Muscle layer of duodenum (tissue), 2 donors: ENCODE measurements around the gene RPS26.
"Not testable (repeated sequence)": the region's sequence is repeated elsewhere in the genome, so short reads cannot be mapped to it uniquely, and the experiment has no call there.

Experiments used
- H3K27ac ChIP-seq: one replicate; pipeline ENCODE4 v1.7.0; 2013; ENCODE audit warnings: mild to moderate bottlenecking, low read length
- H3K27me3 ChIP-seq: one replicate; pipeline ENCODE4 v1.7.0; 2013; ENCODE audit warnings: low read depth, mild to moderate bottlenecking, control low read depth, low read length
- H3K36me3 ChIP-seq, 2 donors: one replicate each; pipeline ENCODE4 v1.7.0; 2013; ENCODE audit warnings: low read length in 2 of 2, control low read depth in 1 of 2, mild to moderate bottlenecking in 1 of 2; ENCODE audit not compliant: insufficient read depth in 2 of 2, control insufficient read depth in 1 of 2
- H3K4me1 ChIP-seq, 2 donors: one replicate each; pipeline ENCODE4 v1.7.0; 2013; ENCODE audit warnings: low read length in 2 of 2, mild to moderate bottlenecking in 2 of 2, control low read depth in 1 of 2, moderate library complexity in 1 of 2; ENCODE audit not compliant: insufficient read depth in 2 of 2, control insufficient read depth in 1 of 2
- H3K4me3 ChIP-seq, 2 donors: one replicate each; pipeline ENCODE4 v1.7.0; 2013; ENCODE audit warnings: low read length in 2 of 2, low read depth in 1 of 2, mild to moderate bottlenecking in 1 of 2
- H3K9me3 ChIP-seq, 2 donors: one replicate each; pipeline ENCODE4 v1.7.0; 2013; ENCODE audit warnings: low read length in 2 of 2, control low read depth in 1 of 2, mild to moderate bottlenecking in 1 of 2; ENCODE audit not compliant: control insufficient read depth in 1 of 2
- donor health status: healthy.

Gene RPS26

DNA sequence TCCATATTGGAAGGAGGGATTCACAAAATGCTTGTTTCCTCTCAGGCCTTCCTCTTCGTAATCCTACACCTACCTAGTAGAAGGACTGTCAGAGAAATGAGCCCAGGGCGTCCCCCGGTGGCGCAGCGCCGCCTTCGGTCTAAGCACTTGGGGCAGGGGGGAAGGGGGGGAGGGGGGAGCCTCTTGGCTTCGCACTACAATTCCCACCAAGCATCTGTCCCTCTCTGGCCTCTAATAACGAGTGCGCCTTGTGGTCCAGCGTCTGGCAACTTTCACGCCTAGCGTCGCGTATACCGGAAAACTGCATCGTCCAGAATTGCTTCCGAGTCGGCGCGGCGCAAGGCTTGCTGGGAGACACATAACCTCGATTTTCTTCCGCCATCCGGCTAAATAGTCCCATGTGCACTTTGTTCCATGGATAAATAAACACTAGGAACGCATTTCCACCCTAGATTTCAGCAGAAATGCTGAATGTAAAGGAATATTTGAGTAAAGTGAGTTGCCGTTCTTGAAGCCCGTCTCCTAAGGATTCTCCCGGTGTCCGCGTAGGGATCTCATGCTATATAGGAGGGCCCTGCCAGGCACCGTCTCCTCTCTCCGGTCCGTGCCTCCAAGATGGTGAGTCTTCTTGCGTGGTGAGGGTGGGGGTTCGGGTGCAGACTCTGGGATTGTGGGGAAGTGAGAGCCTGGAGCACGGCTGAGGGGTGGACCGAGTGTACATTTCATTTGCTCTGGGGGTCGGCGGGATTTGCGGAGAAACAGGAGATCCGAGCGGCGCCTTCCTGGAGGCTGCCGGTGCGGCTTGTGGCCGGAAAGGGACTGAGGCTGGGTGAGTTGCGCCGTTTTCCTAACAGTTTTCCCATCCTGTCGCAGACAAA, at the start of gene RPS26:
TSS of gene RPS26 (plus strand) at position 367 of the 878 bp plus-strand sequence. CDS start at position 616, 249 bp downstream.
- Histone ChIP-seq H3K9me3 (no peaks in the 10 kb centered on the region), H3K27me3 (no peaks in the 10 kb centered on the region), H3K4me3 (peak within 1 kb of the TSS; percentile 78 to 89), H3K27ac (peak within 1 kb of the TSS; percentile 93), H3K36me3 (peaks cover 26 to 28% of the 10 kb centered on the region in 2 donors), H3K4me1 (peaks cover 9 to 17% of the 10 kb centered on the region in 2 donors)

DNA sequence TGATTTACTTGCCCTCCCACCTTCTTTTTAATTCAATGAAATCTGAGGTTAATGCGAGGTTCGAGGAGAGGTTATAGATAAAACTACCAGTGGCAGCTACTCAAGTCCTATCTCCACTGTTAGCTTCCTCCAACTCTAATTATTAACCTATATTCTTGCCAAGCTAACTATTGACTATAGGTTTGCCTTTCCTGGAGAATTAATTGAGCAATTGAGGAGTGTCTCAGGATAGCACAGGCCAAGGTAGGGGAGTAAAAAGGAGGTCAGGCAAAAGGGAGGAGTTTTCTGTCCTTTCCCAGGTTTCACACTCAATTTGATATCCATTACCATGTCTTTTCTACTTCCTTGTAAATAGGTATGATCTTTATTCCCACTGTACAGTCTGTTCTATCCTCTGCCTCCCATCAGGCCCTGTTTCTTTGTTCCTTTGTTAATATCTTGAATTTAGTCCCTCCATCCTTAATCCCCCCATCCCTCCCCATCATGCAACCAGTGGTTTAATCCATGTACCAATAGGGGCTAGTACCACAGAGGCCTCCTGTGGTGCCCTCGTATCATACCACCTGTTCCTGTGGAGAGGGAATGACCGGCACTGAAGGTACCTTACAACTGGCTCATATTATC, 48.4 kb upstream of the RPS26 start:
- peak overlapping the region; percentile 27 for H3K27ac ChIP-seq

DNA sequence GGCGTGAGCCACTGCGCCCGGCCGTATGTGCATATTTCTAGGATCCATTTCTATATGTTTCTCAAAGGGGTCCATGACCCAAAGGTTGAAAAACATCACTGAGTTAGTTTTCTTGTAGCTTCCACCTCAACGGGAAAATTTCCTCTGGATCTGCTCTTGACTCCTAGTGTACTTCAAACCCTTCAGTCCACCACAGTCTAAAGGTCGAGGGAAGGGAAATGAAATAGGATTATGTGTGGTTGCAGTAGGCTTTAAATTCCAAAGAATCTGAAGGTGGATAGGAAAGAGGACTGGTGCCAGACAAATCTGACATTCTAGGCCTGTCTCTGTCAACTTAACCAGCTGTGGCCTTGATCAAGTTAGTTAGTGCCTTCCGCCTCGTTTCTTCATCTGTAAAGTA, 46.4 kb upstream of the RPS26 start:
- H3K27me3 ChIP-seq: no peaks in the 10 kb centered on the region
- peaks cover 3 to 18% of the 10 kb centered on the region in 2 donors for H3K4me1 ChIP-seq
- peaks cover 34 to 41% of the 10 kb centered on the region in 2 donors for H3K36me3 ChIP-seq
- H3K4me3 ChIP-seq: no peak overlapping the region
- H3K27ac ChIP-seq: no peak overlapping the region
- H3K9me3 ChIP-seq: no peaks in the 10 kb centered on the region

More for the DNA sequence above, 48.4 kb upstream of the RPS26 start:
- Histone ChIP-seq H3K36me3 (peaks cover 40 to 53% of the 10 kb centered on the region in 2 donors), H3K27me3 (no peaks in the 10 kb centered on the region), H3K4me3 (no peak overlapping the region), H3K4me1 (peaks cover 3 to 16% of the 10 kb centered on the region in 2 donors), H3K9me3 (no peaks in the 10 kb centered on the region)

DNA sequence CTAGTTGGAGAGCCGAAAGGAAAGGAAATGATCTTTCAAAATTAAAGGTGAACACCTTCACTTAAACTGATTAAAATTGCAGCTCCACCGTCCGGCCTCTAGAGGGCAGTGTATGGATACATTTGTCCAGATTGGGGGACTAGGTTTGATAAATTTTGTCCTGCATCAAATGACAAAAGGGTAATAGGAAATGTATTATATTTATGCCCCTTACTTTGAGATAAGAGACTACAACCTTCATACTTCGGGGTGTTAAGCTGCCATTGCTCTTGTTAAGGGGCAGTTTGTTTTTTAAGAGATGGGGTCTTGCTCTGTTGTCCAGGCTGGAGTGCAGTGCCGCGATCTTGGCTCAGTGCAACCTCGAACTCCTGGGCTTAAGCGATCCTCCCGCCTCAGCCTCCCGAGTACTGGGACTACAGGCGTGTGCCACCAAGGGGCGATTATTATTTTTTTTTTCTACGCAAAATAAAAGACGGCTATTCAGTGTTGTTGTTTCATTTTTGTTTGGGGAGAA, 45.5 kb upstream of the RPS26 start:
- Histone ChIP-seq H3K4me1 (peaks cover 3 to 18% of the 10 kb centered on the region in 2 donors), H3K9me3 (no peaks in the 10 kb centered on the region), H3K27ac (peak overlapping the region; percentile 88), H3K4me3 (peak overlapping the region; percentile 89 to 94), H3K27me3 (no peaks in the 10 kb centered on the region), H3K36me3 (peaks cover 25 to 32% of the 10 kb centered on the region in 2 donors)

DNA sequence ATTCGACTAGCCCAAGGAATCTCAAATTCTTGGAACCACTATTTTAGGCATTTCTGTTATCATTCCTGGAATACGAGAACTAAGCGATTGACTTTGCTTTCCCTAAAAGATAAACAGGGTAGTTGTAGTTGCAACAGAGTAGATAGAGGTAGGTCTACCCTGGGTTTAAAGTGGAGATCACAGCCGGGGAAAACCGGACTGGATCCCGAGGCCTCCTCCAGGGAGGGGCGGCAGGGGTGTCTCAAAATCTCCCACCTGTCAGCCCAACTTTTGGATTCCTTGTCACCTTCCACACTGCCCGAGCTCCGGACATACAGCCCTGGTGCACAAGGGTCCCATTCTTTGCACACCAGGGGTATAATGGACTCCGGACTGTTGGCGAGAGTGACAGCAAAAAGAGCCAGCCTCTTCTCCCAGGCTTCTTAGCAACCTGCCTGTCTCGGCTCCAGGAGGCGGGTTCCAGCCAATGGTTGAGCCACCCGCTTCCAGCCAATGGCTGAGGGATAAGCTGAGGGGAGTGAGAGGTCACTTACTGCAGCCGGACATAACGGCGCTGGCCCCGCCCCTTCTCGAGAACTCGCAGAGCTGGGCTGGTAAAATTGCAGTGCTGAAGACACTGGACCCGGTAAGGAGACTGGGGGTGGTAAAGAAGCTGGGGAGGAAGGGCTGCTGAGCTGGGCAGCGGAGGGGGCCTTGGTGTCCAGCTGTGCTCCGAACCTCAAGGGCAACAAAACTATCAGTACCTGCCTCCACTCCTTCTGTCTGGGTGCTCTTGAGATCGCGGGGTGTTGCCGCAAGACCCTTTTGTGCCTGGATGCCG, 44.8 kb upstream of the RPS26 start, which contains the start of gene SUOX:
TSS of gene SUOX (plus strand) at position 562 of the 820 bp plus-strand sequence. CDS start 4,946 bp downstream, outside the sequence.
- peak within 1 kb of the TSS; percentile 89 to 94 for H3K4me3 ChIP-seq
- H3K4me1 ChIP-seq: peaks cover 3 to 18% of the 10 kb centered on the region in 2 donors
- no peaks in the 10 kb centered on the region for H3K27me3 ChIP-seq
- no peaks in the 10 kb centered on the region for H3K9me3 ChIP-seq
- H3K27ac ChIP-seq: peak within 1 kb of the TSS; percentile 88
- peaks cover 24 to 29% of the 10 kb centered on the region in 2 donors for H3K36me3 ChIP-seq

DNA sequence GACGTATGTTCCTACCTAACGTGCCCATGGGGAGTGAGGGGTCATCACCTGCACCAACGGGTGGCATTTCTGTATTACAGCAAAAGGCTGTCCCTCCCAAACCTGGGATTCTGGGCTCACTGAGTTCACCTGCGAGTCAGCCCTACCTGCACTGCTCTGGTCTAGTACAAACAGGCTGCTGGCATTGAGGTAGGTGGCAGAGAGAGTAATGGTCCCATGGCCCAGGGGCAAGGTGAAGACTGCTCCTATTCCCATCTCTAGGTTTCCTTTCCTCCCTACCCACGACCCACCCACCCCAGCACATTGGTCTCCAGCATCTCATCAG, 44.2 kb upstream of the RPS26 start:
- Histone ChIP-seq H3K36me3 (peaks cover 24 to 29% of the 10 kb centered on the region in 2 donors), H3K9me3 (no peaks in the 10 kb centered on the region), H3K27ac (peak overlapping the region; percentile 88), H3K4me1 (peaks cover 3 to 18% of the 10 kb centered on the region in 2 donors), H3K4me3 (peak overlapping the region; percentile 89 to 94), H3K27me3 (no peaks in the 10 kb centered on the region)

DNA sequence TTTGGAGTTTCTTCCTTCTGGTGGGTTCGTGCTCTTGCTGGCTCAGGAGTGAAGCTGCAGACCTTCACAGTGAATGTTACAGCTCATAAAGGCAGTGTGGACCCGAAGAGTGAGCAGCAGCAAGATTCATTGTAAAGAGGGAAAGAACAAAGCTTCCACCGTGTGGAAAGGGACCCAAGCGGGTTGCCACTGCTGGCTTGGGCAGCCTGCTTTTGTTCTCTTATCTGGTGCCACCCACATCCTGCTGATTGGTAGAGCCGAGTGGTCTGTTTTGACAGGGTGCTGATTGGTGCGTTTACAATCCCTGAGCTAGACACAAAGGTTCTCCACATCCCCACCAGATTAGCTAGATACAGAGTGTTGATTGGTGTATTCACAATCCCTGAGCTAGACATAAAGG, 42.2 kb upstream of the RPS26 start:
- H3K27me3 ChIP-seq, H3K4me3 ChIP-seq, H3K9me3 ChIP-seq, H3K27ac ChIP-seq: not testable (repeated sequence)
- Histone ChIP-seq H3K4me1 (peaks cover 3 to 18% of the 10 kb centered on the region in 2 donors), H3K36me3 (peaks cover 20 to 26% of the 10 kb centered on the region in 2 donors)

DNA sequence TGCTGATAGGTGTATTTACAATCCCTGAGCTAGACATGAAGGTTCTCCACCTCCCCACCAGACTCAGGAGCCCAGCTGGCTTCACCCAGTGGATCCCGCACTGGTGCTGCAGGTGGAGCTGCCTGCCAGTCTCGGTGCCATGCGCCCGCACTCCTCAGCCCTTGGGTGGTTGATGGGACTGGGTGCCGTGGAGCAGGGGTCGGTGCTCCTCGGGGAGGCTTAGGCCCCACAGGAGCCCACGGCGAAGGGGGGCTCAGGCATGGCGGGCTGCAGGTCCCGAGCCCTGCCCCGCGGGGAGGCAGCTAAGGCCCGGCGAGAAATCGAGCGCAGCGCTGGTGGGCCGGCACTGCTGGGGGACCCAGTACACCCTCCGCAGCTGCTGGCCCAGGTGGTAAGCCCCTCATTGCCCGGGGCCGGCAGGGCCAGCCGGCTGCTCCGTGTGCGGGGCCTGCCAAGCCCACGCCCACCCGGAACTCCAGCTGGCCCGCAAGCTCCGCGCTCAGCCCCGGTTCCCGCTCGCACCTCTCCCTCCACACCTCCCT, 41.6 kb upstream of the RPS26 start:
- H3K27me3 ChIP-seq, H3K9me3 ChIP-seq, H3K4me3 ChIP-seq, H3K27ac ChIP-seq: not testable (repeated sequence)
- H3K36me3 ChIP-seq: peaks cover 22 to 28% of the 10 kb centered on the region in 2 donors
- H3K4me1 ChIP-seq: peaks cover 3 to 18% of the 10 kb centered on the region in 2 donors

DNA sequence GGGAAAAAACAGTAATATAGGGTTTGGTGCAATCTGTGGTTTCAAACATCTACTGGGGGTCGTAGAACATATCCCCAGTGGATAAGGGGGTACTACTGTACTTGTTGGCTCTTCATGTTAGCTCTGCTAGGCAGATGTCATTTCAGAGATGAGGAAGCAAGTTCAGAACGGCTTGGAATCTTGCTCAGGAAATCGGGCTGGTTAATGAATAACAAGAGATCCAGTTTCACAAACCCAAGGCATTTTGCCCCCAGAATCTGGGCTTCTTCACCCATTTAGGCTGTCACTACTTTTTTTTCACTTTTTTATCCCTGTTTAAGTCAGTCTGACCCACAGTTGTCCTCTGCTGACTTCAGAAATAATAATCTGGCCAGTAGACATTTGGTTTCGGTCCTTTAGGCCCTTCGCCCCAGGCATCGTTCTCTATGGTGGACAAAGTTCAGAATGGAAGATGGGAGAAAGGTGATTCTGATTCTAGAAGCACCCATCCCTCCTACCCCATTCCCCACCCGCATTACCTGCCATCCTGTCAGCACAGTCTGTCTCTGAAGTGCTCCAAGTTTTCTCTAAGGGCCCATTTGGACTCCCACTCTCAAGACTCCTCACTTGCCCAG, 40.1 kb upstream of the RPS26 start:
- Histone ChIP-seq H3K4me3 (no peak overlapping the region), H3K27me3 (no peaks in the 10 kb centered on the region), H3K27ac (no peak overlapping the region), H3K9me3 (no peaks in the 10 kb centered on the region), H3K36me3 (peaks cover 22 to 28% of the 10 kb centered on the region in 2 donors), H3K4me1 (peaks cover 0 to 13% of the 10 kb centered on the region in 2 donors)

DNA sequence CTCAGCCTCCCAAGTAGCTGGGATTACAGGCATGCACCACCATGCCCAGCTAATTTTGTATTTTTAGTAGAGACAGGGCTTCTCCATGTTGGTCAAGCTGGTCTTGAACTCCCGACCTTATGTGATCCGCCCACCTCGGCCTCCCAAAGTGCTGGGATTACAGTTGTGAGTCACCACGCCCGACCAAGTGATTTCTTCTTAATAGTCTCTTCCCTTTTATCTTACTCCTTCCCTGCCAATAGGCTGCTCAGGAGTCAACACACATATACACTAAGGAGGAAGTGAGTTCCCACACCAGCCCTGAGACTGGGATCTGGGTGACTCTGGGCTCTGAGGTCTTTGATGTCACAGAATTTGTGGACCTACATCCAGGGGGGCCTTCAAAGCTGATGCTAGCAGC, 38.3 kb upstream of the RPS26 start:
- H3K9me3 ChIP-seq, H3K4me3 ChIP-seq, H3K27ac ChIP-seq, H3K4me1 ChIP-seq, H3K27me3 ChIP-seq: not testable (repeated sequence)
- H3K36me3 ChIP-seq: peaks cover 22 to 28% of the 10 kb centered on the region in 2 donors
